Effector memory CD4-positive, alpha-beta T cell (primary cell): ENCODE results near the gene FLT4.
A peak's percentile ranks its signal among the peaks of the same experiment; 100 is the strongest.

ENCODE experiments used
- DNase-seq, 3 donors: peaks; one replicate each; pipeline ENCODE4 v3.0.0-alpha.2; 2020
- H3K27ac ChIP-seq: 2 replicates; pipeline ENCODE4 v1.7.0; 2013; ENCODE audit warnings: mild to moderate bottlenecking, low read length, moderate library complexity; ENCODE audit not compliant: insufficient read depth, poor library complexity, severe bottlenecking
- H3K27me3 ChIP-seq: replicated peaks from 2 replicates; pipeline ENCODE4 v1.7.0; 2013; ENCODE audit warnings: mild to moderate bottlenecking, low read length; ENCODE audit not compliant: insufficient read depth, control insufficient read depth, poor library complexity, severe bottlenecking
- H3K36me3 ChIP-seq: 2 replicates; pipeline ENCODE4 v1.7.0; 2013; ENCODE audit warnings: mild to moderate bottlenecking, low read length, moderate library complexity; ENCODE audit not compliant: control insufficient read depth, insufficient read depth
- H3K4me1 ChIP-seq: 2 replicates; pipeline ENCODE4 v1.7.0; 2013; ENCODE audit warnings: low read length, mild to moderate bottlenecking; ENCODE audit not compliant: control insufficient read depth, insufficient read depth, poor library complexity, severe bottlenecking
- H3K4me3 ChIP-seq: 2 replicates; pipeline ENCODE4 v1.7.0; 2013; ENCODE audit warnings: low read length, low read depth, mild to moderate bottlenecking; ENCODE audit not compliant: insufficient read depth, poor library complexity, severe bottlenecking
- H3K9me3 ChIP-seq: 2 replicates; pipeline ENCODE4 v1.7.0; 2013; ENCODE audit warnings: mild to moderate bottlenecking, low read length, moderate library complexity; ENCODE audit not compliant: control insufficient read depth

FLT4 gene

GRCh38 chr5:180652346-180652745, 2.9 kb upstream of the FLT4 start:
- H3K27ac ChIP-seq = no peak overlapping the region
- no peak overlapping the region for H3K4me3 ChIP-seq
- no peak for DNase-seq
- H3K27me3 ChIP-seq = peaks cover 5% of the 10 kb centered on the region
- no peaks in the 10 kb centered on the region for H3K36me3 ChIP-seq
- no peaks in the 10 kb centered on the region for H3K9me3 ChIP-seq
- H3K4me1 ChIP-seq = no peaks in the 10 kb centered on the region

GRCh38 chr5:180648658-180649296, 623 bp downstream of the FLT4 start:
- H3K9me3 ChIP-seq = no peaks in the 10 kb centered on the region
- no peak overlapping the region for H3K27ac ChIP-seq
- H3K4me3 ChIP-seq = peak overlapping the region; percentile 22
- H3K27me3 ChIP-seq = peaks cover 5% of the 10 kb centered on the region
- H3K4me1 ChIP-seq = no peaks in the 10 kb centered on the region
- no peaks in the 10 kb centered on the region for H3K36me3 ChIP-seq
- no peak for DNase-seq

- Histone ChIP-seq H3K4me3 (no peak overlapping the region), H3K36me3 (no peaks in the 10 kb centered on the region), H3K27ac (no peak overlapping the region), H3K27me3 (peaks cover 5% of the 10 kb centered on the region), H3K9me3 (no peaks in the 10 kb centered on the region), H3K4me1 (no peaks in the 10 kb centered on the region)
- no peak for DNase-seq
Measured at GRCh38 chr5:180647941-180648500, 1.4 kb downstream of the FLT4 start.

- H3K36me3 ChIP-seq = no peaks in the 10 kb centered on the region
- no peaks in the 10 kb centered on the region for H3K4me1 ChIP-seq
- DNase-seq = no peak
- no peaks in the 10 kb centered on the region for H3K27me3 ChIP-seq
- H3K27ac ChIP-seq = no peak overlapping the region
- H3K9me3 ChIP-seq = no peaks in the 10 kb centered on the region
- H3K4me3 ChIP-seq = no peak overlapping the region
Measured at GRCh38 chr5:180647465-180647864, 1.9 kb downstream of the FLT4 start.

- Histone ChIP-seq H3K4me1 (no peaks in the 10 kb centered on the region), H3K4me3 (no peak overlapping the region), H3K36me3 (no peaks in the 10 kb centered on the region), H3K27me3 (no peaks in the 10 kb centered on the region), H3K27ac (no peak overlapping the region), H3K9me3 (no peaks in the 10 kb centered on the region)
- DNase-seq = no peak
Measured at GRCh38 chr5:180646963-180647305, 2.5 kb downstream of the FLT4 start.

GRCh38 chr5:180646289-180646962, 3.0 kb downstream of the FLT4 start:
- H3K9me3 ChIP-seq = no peaks in the 10 kb centered on the region
- H3K27ac ChIP-seq = no peak overlapping the region
- no peak for DNase-seq
- no peaks in the 10 kb centered on the region for H3K36me3 ChIP-seq
- no peaks in the 10 kb centered on the region for H3K27me3 ChIP-seq
- no peak overlapping the region for H3K4me3 ChIP-seq
- no peaks in the 10 kb centered on the region for H3K4me1 ChIP-seq

- Histone ChIP-seq H3K9me3 (no peaks in the 10 kb centered on the region), H3K27me3 (no peaks in the 10 kb centered on the region), H3K27ac (no peak overlapping the region), H3K4me1 (no peaks in the 10 kb centered on the region), H3K4me3 (no peak overlapping the region), H3K36me3 (no peaks in the 10 kb centered on the region)
- DNase-seq = no peak
Measured at GRCh38 chr5:180645274-180646204, 3.9 kb downstream of the FLT4 start.

GRCh38 chr5:180644825-180645273, 4.6 kb downstream of the FLT4 start:
- DNase-seq = no peak
- Histone ChIP-seq H3K27me3 (no peaks in the 10 kb centered on the region), H3K9me3 (no peaks in the 10 kb centered on the region), H3K4me3 (no peak overlapping the region), H3K36me3 (no peaks in the 10 kb centered on the region), H3K4me1 (no peaks in the 10 kb centered on the region), H3K27ac (no peak overlapping the region)

GRCh38 chr5:180644129-180644824, 5.1 kb downstream of the FLT4 start:
- H3K27me3 ChIP-seq = no peaks in the 10 kb centered on the region
- H3K36me3 ChIP-seq = no peaks in the 10 kb centered on the region
- H3K9me3 ChIP-seq = no peaks in the 10 kb centered on the region
- no peak for DNase-seq
- no peaks in the 10 kb centered on the region for H3K4me1 ChIP-seq
- H3K27ac ChIP-seq = no peak overlapping the region
- H3K4me3 ChIP-seq = no peak overlapping the region
